Breast epithelium (tissue), 4 donors: Measurements from ENCODE around the gene GLRX. TPM values are rescaled to one million over a fixed set of nuclear protein-coding genes. Genes with fewer than 3 reads are reported as not detected.

Source experiments
- DNase-seq, 2 donors: peaks; one replicate each; pipeline ENCODE4 v3.0.0-alpha.2; 2019; ENCODE audit warnings: low spot score in 2 of 2
- H3K27ac ChIP-seq, 2 donors: fragments of 200-600 bp; sonication (generic) in 1 of 2; one replicate each; pipeline ENCODE4 v1.5.1; 2016 to 2019; ENCODE audit warnings: mild to moderate bottlenecking in 1 of 2
- H3K27me3 ChIP-seq, 2 donors: fragments of 200-600 bp; sonication (generic) in 1 of 2; one replicate each; pipeline versions ENCODE4 v1.5.1 to v1.6.0; 2017 to 2019; ENCODE audit warnings: control low read depth in 1 of 2, mild to moderate bottlenecking in 1 of 2
- H3K36me3 ChIP-seq: fragments of 200-600 bp; one replicate; pipeline ENCODE4 v1.5.1; 2019
- H3K4me1 ChIP-seq, 2 donors: fragments of 200-600 bp; sonication (generic); one replicate each; pipeline ENCODE4 v1.5.1; 2016 to 2019; ENCODE audit warnings: control low read depth in 1 of 2
- H3K4me3 ChIP-seq, 3 donors: fragments of 200-600 bp; sonication (generic); 1 replicate in 2 of 3; 2 replicates in 1 of 3; pipeline ENCODE4 v1.5.1; 2016 to 2019; ENCODE audit warnings: mild to moderate bottlenecking in 3 of 3, moderate library complexity in 2 of 3
- H3K9me3 ChIP-seq, 2 donors: fragments of 200-600 bp; sonication (generic) in 1 of 2; one replicate each; pipeline ENCODE4 v1.5.1; 2016 to 2019; ENCODE audit warnings: control low read depth in 1 of 2
- CTCF ChIP-seq, 3 donors: fragments of 450-650 bp; IDR thresholded peaks; one replicate each; pipeline ENCODE4 v1.5.1; 2016 to 2017; ENCODE audit warnings: antibody characterized with exemption in 3 of 3, mild to moderate bottlenecking in 3 of 3, moderate library complexity in 3 of 3
- POLR2A ChIP-seq: fragments of 450-650 bp; IDR thresholded peaks from one replicate; pipeline ENCODE4 v1.6.1; 2016; ENCODE audit warnings: antibody characterized with exemption, mild to moderate bottlenecking, moderate library complexity
- POLR2AphosphoS5 ChIP-seq, 3 donors: sonication (generic); formaldehyde crosslinking; IDR thresholded peaks; one replicate each; pipeline ENCODE4 v1.6.1; 2017; ENCODE audit warnings: antibody characterized with exemption in 3 of 3
- intact Hi-C: fragments of 100-400 bp; cut with DNase I; formaldehyde crosslinking; loops from one replicate; pipeline ENCODE4 v1.15.1; 2023; ENCODE audit warnings: low total_unique reads
- total RNA-seq, 3 donors: library from RNA; depleted of rRNA; stranded (reverse); fragments of >200 nt; gene quantifications; one replicate each; pipeline ENCODE4 v1.1.0, GENCODE V29; 2016

The GLRX gene
- total RNA-seq, 3 donors from 2014 or later, result 42.1 to 106 (median 72.8) TPM

- DNase-seq, result no peak
- H3K4me3 ChIP-seq, result no peak overlapping the region
- no peak for TF ChIP-seq CTCF (IDR thresholded peaks at IDR 0.05)
- no peak for TF ChIP-seq POLR2A
- TF ChIP-seq POLR2AphosphoS5 (IDR thresholded peaks at IDR 0.05), result no peak
- H3K36me3 ChIP-seq, result no peaks in the 10 kb centered on the region
- H3K4me1 ChIP-seq, result no peaks in the 10 kb centered on the region
- H3K27ac ChIP-seq, result no peak overlapping the region
- no peaks in the 10 kb centered on the region for H3K27me3 ChIP-seq
- intact Hi-C loops, result no loop called here
- no peaks in the 10 kb centered on the region for H3K9me3 ChIP-seq
Measured at GRCh38 chr5:95786821-95787418, 35.6 kb downstream of the GLRX start.

GRCh38 chr5:95784514-95785302 is 37.8 kb downstream of the GLRX start:
- Histone ChIP-seq H3K9me3 (no peaks in the 10 kb centered on the region), H3K36me3 (no peaks in the 10 kb centered on the region)
- no peak for TF ChIP-seq POLR2AphosphoS5 (IDR thresholded peaks at IDR 0.05)
- TF ChIP-seq POLR2A, result no peak
- TF ChIP-seq CTCF (IDR thresholded peaks at IDR 0.05), result no peak

GRCh38 chr5:95783661-95784060 is 38.9 kb downstream of the GLRX start:
- H3K4me3 ChIP-seq, result no peak overlapping the region
- H3K27ac ChIP-seq, result no peak overlapping the region
- H3K36me3 ChIP-seq, result no peaks in the 10 kb centered on the region
- H3K9me3 ChIP-seq, result no peaks in the 10 kb centered on the region
- intact Hi-C loops, result loop anchor here (5.0 kb wide), 1 partner anchor 64 kb away; no protein-coding TSS in a partner anchor
- no peak for DNase-seq
- H3K4me1 ChIP-seq, result no peaks in the 10 kb centered on the region
- no peaks in the 10 kb centered on the region for H3K27me3 ChIP-seq
- no peak for TF ChIP-seq POLR2A
- TF ChIP-seq CTCF (IDR thresholded peaks at IDR 0.05), result no peak
- no peak for TF ChIP-seq POLR2AphosphoS5 (IDR thresholded peaks at IDR 0.05)

More at GRCh38 chr5:95784514-95785302, 37.8 kb downstream of the GLRX start:
- DNase-seq, result no peak
- intact Hi-C loops, result loop anchor here (5.0 kb wide), 1 partner anchor 63 kb away; no protein-coding TSS in a partner anchor
- no peak overlapping the region for H3K4me3 ChIP-seq
- H3K27me3 ChIP-seq, result no peaks in the 10 kb centered on the region
- no peak overlapping the region for H3K27ac ChIP-seq
- no peaks in the 10 kb centered on the region for H3K4me1 ChIP-seq

GRCh38 chr5:95782181-95782580 is 40.3 kb downstream of the GLRX start:
- Histone ChIP-seq H3K36me3 (no peaks in the 10 kb centered on the region), H3K27me3 (no peaks in the 10 kb centered on the region), H3K4me3 (no peak overlapping the region), H3K9me3 (no peaks in the 10 kb centered on the region), H3K27ac (no peak overlapping the region), H3K4me1 (no peaks in the 10 kb centered on the region)
- DNase-seq, result no peak
- no peak for TF ChIP-seq POLR2AphosphoS5 (IDR thresholded peaks at IDR 0.05)
- TF ChIP-seq POLR2A, result no peak
- no peak for TF ChIP-seq CTCF (IDR thresholded peaks at IDR 0.05)
- intact Hi-C loops, result loop anchor here (5.0 kb wide), 1 partner anchor 65 kb away; no protein-coding TSS in a partner anchor

GRCh38 chr5:95781101-95781583 is 41.4 kb downstream of the GLRX start:
- Histone ChIP-seq H3K9me3 (no peaks in the 10 kb centered on the region), H3K27ac (peak overlapping the region; percentile 5 to 32), H3K4me1 (no peaks in the 10 kb centered on the region), H3K4me3 (no peak overlapping the region), H3K36me3 (no peaks in the 10 kb centered on the region), H3K27me3 (no peaks in the 10 kb centered on the region)
- DNase-seq, result peak; percentile 64 to 79
- intact Hi-C loops, result loop anchor here (5.0 kb wide), 1 partner anchor 66 kb away; no protein-coding TSS in a partner anchor
- no peak for TF ChIP-seq POLR2A
- no peak for TF ChIP-seq POLR2AphosphoS5 (IDR thresholded peaks at IDR 0.05)
- peak; percentile 84 to 93 (median 90) for TF ChIP-seq CTCF (IDR thresholded peaks at IDR 0.05)
